RKO (cell line): ENCODE results near the gene ANKRD13A.
"Not testable (repeated sequence)": the region's sequence is repeated elsewhere in the genome, so short reads cannot be mapped to it uniquely, and the experiment has no call there.

Experiments
- DNase-seq: peaks from one replicate; pipeline ENCODE4 v3.0.0-alpha.2; 2016; ENCODE audit warnings: low spot score

Gene ANKRD13A

GRCh38 chr12:110048242-110049027 lies 49.2 kb downstream of the ANKRD13A start, which contains the start of gene C12orf76:
TSS of gene C12orf76 (minus strand) at chr12:110048522. CDS start at chr12:110048495, 27 bp downstream.
- peak; percentile 98 for DNase-seq

- DNase-seq: not testable (repeated sequence)
These were observed 49.8 kb downstream of the ANKRD13A start for GRCh38 chr12:110049034-110049433.

- not testable (repeated sequence) for DNase-seq
These were observed 50.4 kb downstream of the ANKRD13A start for GRCh38 chr12:110049666-110050065.

GRCh38 chr12:110050927-110051326 lies 51.7 kb downstream of the ANKRD13A start:
- no peak for DNase-seq

GRCh38 chr12:110055375-110056352 lies 56.4 kb downstream of the ANKRD13A start:
- peak; percentile 88 for DNase-seq

- not testable (repeated sequence) for DNase-seq
These were observed 57.4 kb downstream of the ANKRD13A start for GRCh38 chr12:110056643-110057042.

GRCh38 chr12:110058875-110059615 lies 59.8 kb downstream of the ANKRD13A start:
- DNase-seq: no peak

- DNase-seq: no peak
These were observed 60.4 kb downstream of the ANKRD13A start for GRCh38 chr12:110059651-110060000.

GRCh38 chr12:110062241-110062640 lies 63.0 kb downstream of the ANKRD13A start:
- no peak for DNase-seq

- DNase-seq: no peak
These were observed 66.3 kb downstream of the ANKRD13A start for GRCh38 chr12:110065540-110065939.

- peak; percentile 30 for DNase-seq
These were observed 68.3 kb downstream of the ANKRD13A start for GRCh38 chr12:110067531-110067930.

GRCh38 chr12:110068115-110068514 lies 68.9 kb downstream of the ANKRD13A start:
- DNase-seq: not testable (repeated sequence)

- no peak for DNase-seq
These were observed 69.4 kb downstream of the ANKRD13A start for GRCh38 chr12:110068654-110069053.

- no peak for DNase-seq
These were observed 72.3 kb downstream of the ANKRD13A start for GRCh38 chr12:110071504-110071903.

- DNase-seq: no peak
These were observed 72.7 kb downstream of the ANKRD13A start for GRCh38 chr12:110071967-110072366.

- not testable (repeated sequence) for DNase-seq
These were observed 73.4 kb downstream of the ANKRD13A start for GRCh38 chr12:110072636-110073035.

- no peak for DNase-seq
These were observed 74.0 kb downstream of the ANKRD13A start for GRCh38 chr12:110073049-110073831.

- no peak for DNase-seq
These were observed 74.9 kb downstream of the ANKRD13A start for GRCh38 chr12:110074089-110074488.

GRCh38 chr12:110075880-110076279 lies 76.7 kb downstream of the ANKRD13A start:
- no peak for DNase-seq

- no peak for DNase-seq
These were observed 78.6 kb downstream of the ANKRD13A start for GRCh38 chr12:110077800-110078199.
